ENCODE measurements around the gene PDXK.

PDXK gene

DNA sequence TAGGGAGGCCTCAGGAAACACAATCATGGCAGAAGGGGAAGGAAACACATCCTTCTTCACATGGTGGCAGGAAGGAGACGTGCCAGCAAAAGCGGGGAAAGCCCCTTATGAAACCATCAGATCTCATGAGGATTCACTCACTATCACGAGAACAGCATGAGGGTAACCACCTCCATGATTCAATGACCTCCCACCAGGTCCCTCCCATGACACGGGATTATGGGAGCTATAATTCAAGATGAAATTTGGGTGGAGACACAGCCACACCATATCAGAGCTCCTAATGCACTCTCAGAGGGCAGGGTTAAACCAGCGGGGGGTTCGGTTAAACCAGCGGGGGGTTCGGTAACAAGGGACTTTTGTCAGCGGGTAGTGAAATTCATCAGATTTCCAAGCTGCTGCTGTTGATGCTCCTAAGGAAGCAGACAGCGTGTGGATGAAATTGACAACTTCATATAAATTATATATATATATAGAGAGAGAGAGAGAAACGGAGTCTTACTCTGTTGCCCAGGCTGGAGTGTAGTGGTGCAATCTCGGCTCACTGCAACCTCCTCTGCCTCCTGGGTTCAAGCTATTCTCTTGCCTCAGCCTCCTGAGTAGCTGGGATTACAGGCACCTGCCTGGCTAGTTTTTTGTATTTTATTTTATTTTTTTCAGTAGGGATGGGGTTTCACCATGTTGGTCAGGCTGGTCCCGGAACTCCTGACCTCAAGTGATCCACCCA lies 52.9 kb downstream of the PDXK start:
- H3K4me1 ChIP-seq (ENCODE audit: control insufficient read depth, low read depth, low read length): peaks cover 5% of the 10 kb centered on the region
- DNase-seq: no peak
- H2BK5ac ChIP-seq (ENCODE audit: low read length): no peak overlapping the region
- H3K23ac ChIP-seq (ENCODE audit: low read length): no peak overlapping the region
- no peak overlapping the region for H2BK15ac ChIP-seq (replicated peaks; ENCODE audit: low read depth)
- H3K27me3 ChIP-seq (ENCODE audit: insufficient read depth, low read length, poor library complexity): no peaks in the 10 kb centered on the region
- peaks cover 8% of the 10 kb centered on the region for H3K79me1 ChIP-seq (ENCODE audit: low read length)
- H4K8ac ChIP-seq (ENCODE audit: low read depth, low read length): no peak overlapping the region
- peaks cover 10% of the 10 kb centered on the region for H3K79me2 ChIP-seq (ENCODE audit: control insufficient read depth, insufficient read depth, low read length)
- no peak overlapping the region for H3K56ac ChIP-seq (ENCODE audit: low read length)
- H3K36me3 ChIP-seq (ENCODE audit: control insufficient read depth, insufficient read depth, low read length): peaks cover 4% of the 10 kb centered on the region
- no peak overlapping the region for H2BK120ac ChIP-seq (ENCODE audit: low read depth, low read length)
- no peak overlapping the region for H3K4me3 ChIP-seq (ENCODE audit: low read length)
- H3K18ac ChIP-seq (ENCODE audit: low read length): no peak overlapping the region
- no peak overlapping the region for H3K4ac ChIP-seq (ENCODE audit: low read depth, low read length)
- H3K4me2 ChIP-seq (ENCODE audit: low read length): no peak overlapping the region
- no peak overlapping the region for H4K5ac ChIP-seq (ENCODE audit: low read length)
- no CpG with 5 or more reads among the region's 13 CpGs for WGBS (ENCODE audit: extremely low coverage, insufficient coverage, low lambda C conversion rate)
- no peak overlapping the region for H2AK5ac ChIP-seq (ENCODE audit: low read length)
- H3K9ac ChIP-seq (ENCODE audit: low read length): no peak overlapping the region
- H3K27ac ChIP-seq (ENCODE audit: low read depth, low read length): no peak overlapping the region

DNA sequence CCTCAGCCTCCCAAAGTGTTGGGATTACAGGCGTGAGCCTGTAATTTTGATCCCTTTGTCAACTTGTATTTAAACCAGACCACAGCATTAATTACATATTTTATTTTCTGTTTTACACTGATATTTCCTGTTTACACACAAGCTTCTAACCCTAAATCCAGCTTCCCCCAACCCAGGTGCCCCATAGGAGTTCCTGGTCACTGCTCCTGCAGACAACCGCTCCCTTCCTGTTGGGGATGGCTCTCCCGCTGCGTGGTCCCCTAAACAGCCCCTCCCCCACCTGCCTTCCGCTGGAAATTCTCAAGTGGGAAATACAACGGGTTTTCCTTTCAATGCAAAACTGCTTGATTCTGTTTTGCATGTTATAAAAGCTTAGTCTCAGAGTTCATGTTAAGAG lies 53.5 kb downstream of the PDXK start:
- no peak overlapping the region for H3K27ac ChIP-seq (ENCODE audit: low read depth, low read length)
- peaks cover 5% of the 10 kb centered on the region for H3K4me1 ChIP-seq (ENCODE audit: control insufficient read depth, low read depth, low read length)
- H3K79me1 ChIP-seq (ENCODE audit: low read length): peaks cover 8% of the 10 kb centered on the region
- H3K9ac ChIP-seq (ENCODE audit: low read length): no peak overlapping the region
- H2BK5ac ChIP-seq (ENCODE audit: low read length): no peak overlapping the region
- H3K23ac ChIP-seq (ENCODE audit: low read length): no peak overlapping the region
- no peak overlapping the region for H2AK5ac ChIP-seq (ENCODE audit: low read length)
- no peaks in the 10 kb centered on the region for H3K27me3 ChIP-seq (ENCODE audit: insufficient read depth, low read length, poor library complexity)
- no peak overlapping the region for H4K8ac ChIP-seq (ENCODE audit: low read depth, low read length)
- H3K4me2 ChIP-seq (ENCODE audit: low read length): no peak overlapping the region
- peaks cover 10% of the 10 kb centered on the region for H3K79me2 ChIP-seq (ENCODE audit: control insufficient read depth, insufficient read depth, low read length)
- no peak overlapping the region for H3K4ac ChIP-seq (ENCODE audit: low read depth, low read length)
- no CpG with 5 or more reads among the region's 6 CpGs for WGBS (ENCODE audit: extremely low coverage, insufficient coverage, low lambda C conversion rate)
- H2BK15ac ChIP-seq (replicated peaks; ENCODE audit: low read depth): no peak overlapping the region
- peaks cover 4% of the 10 kb centered on the region for H3K36me3 ChIP-seq (ENCODE audit: control insufficient read depth, insufficient read depth, low read length)
- H4K5ac ChIP-seq (ENCODE audit: low read length): no peak overlapping the region
- H2BK120ac ChIP-seq (ENCODE audit: low read depth, low read length): no peak overlapping the region
- H3K18ac ChIP-seq (ENCODE audit: low read length): no peak overlapping the region
- no peak for DNase-seq
- no peak overlapping the region for H3K56ac ChIP-seq (ENCODE audit: low read length)
- H3K4me3 ChIP-seq (ENCODE audit: low read length): no peak overlapping the region

DNA sequence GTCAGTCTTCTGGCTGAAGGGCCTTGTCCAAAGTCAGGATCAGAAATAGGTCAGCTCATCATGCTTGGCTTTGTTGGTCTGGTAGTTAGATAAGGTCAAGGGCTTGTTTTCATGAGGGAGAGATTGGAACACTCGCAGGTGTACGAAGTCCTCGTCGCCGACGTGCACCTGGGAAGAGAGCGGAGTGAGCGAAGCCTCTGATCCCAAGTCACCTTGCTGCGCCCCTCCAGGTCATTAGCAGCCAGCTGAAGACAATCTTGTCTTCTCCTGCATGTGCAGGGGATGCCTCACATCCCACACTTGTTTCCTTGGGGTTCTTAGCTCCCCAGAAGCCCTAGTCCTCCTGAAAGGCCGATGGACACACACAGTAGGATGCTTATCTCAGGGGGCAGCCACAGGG lies 55.2 kb downstream of the PDXK start:
- DNase-seq: no peak
- Histone ChIP-seq H2BK120ac (ENCODE audit: low read depth, low read length) (no peak overlapping the region), H3K4me1 (ENCODE audit: control insufficient read depth, low read depth, low read length) (peaks cover 3% of the 10 kb centered on the region), H2BK5ac (ENCODE audit: low read length) (no peak overlapping the region), H3K79me2 (ENCODE audit: control insufficient read depth, insufficient read depth, low read length) (peaks cover 10% of the 10 kb centered on the region), H3K4me3 (ENCODE audit: low read length) (no peak overlapping the region), H4K5ac (ENCODE audit: low read length) (no peak overlapping the region), H4K8ac (ENCODE audit: low read depth, low read length) (no peak overlapping the region), H3K23ac (ENCODE audit: low read length) (no peak overlapping the region), H3K4me2 (ENCODE audit: low read length) (no peak overlapping the region), H3K9ac (ENCODE audit: low read length) (no peak overlapping the region), H2BK15ac (replicated peaks; ENCODE audit: low read depth) (no peak overlapping the region), H3K18ac (ENCODE audit: low read length) (no peak overlapping the region), H3K27me3 (ENCODE audit: insufficient read depth, low read length, poor library complexity) (no peaks in the 10 kb centered on the region), H3K4ac (ENCODE audit: low read depth, low read length) (no peak overlapping the region), H3K36me3 (ENCODE audit: control insufficient read depth, insufficient read depth, low read length) (peaks cover 4% of the 10 kb centered on the region), H3K27ac (ENCODE audit: low read depth, low read length) (no peak overlapping the region), H3K79me1 (ENCODE audit: low read length) (peaks cover 8% of the 10 kb centered on the region), H3K56ac (ENCODE audit: low read length) (no peak overlapping the region), H2AK5ac (ENCODE audit: low read length) (no peak overlapping the region)
- WGBS (ENCODE audit: extremely low coverage, insufficient coverage, low lambda C conversion rate): no CpG with 5 or more reads among the region's 10 CpGs

DNA sequence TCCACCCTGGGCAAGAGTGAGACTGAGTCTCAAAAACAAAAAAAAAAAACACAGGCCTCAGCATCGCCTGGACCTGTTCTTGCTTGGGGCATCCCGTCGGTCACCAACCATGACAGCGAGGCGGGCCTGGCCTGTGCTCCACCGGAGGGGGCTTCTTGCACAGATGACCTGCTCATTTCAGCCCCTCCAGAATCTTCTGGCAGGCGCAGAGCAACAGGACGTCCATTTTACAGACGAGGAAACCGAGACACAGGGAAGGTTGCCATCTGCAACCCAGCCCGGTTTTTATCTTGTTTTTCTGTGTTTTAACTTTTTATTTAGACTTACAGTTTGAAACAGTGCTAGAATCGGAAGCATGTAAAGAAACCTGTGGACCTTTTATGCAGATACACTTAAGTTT lies 56.3 kb downstream of the PDXK start:
- DNase-seq: no peak
- no peak overlapping the region for H3K27ac ChIP-seq (ENCODE audit: low read depth, low read length)
- no peak overlapping the region for H2BK5ac ChIP-seq (ENCODE audit: low read length)

DNA sequence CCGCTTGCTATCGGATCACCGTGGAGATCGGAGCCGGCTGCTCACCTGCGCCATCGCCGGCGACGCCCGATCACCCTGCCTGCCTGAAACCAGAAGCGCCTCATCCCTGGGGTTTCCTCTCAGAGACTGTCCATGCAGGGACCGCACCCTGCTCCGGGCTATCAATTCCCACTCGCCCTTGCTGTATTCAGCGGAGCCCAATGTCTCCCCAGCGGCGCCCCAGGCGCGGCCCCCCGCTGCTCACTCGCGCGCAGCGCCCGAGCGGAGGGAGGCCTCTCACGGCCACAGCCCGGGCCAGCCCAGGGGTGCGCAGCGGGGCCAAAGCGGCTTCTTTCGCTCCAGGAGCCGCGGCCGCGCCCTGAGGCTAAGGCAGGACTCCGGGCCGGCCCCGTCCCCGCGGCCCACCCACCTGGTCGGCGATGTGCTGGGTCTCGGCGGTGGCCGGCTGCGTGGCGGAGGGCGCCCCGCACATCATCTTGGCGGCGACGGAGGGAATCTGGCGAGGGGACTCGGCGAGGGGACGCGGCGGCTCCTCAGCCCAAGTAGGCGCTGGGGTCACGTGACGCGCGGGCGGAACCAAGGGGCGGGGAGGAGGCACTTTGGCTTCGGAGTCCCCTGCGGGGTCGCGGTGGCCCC lies 57.0 kb downstream of the PDXK start, which contains the start of gene CSTB:
TSS of gene CSTB (minus strand) at position 514 of the 636 bp plus-strand sequence. CDS start at position 475, 39 bp downstream.
- peak within 1 kb of the TSS; percentile 86 for H3K18ac ChIP-seq (ENCODE audit: low read length)
- H4K5ac ChIP-seq (ENCODE audit: low read length): no peak within 1 kb of the TSS
- no peak within 1 kb of the TSS for H3K23ac ChIP-seq (ENCODE audit: low read length)
- H2BK15ac ChIP-seq (replicated peaks; ENCODE audit: low read depth): no peak within 1 kb of the TSS
- H3K79me2 ChIP-seq (ENCODE audit: control insufficient read depth, insufficient read depth, low read length): peaks cover 10% of the 10 kb centered on the region
- H2BK5ac ChIP-seq (ENCODE audit: low read length): no peak within 1 kb of the TSS
- peak within 1 kb of the TSS; percentile 31 for H3K27ac ChIP-seq (ENCODE audit: low read depth, low read length)
- H3K4ac ChIP-seq (ENCODE audit: low read depth, low read length): peak within 1 kb of the TSS; percentile 75
- H3K9ac ChIP-seq (ENCODE audit: low read length): peak within 1 kb of the TSS; percentile 85
- peaks cover 3% of the 10 kb centered on the region for H3K4me1 ChIP-seq (ENCODE audit: control insufficient read depth, low read depth, low read length)
- H3K4me2 ChIP-seq (ENCODE audit: low read length): peak within 1 kb of the TSS; percentile 81
- peaks cover 8% of the 10 kb centered on the region for H3K79me1 ChIP-seq (ENCODE audit: low read length)
- peak; percentile 82 for DNase-seq
- WGBS (ENCODE audit: extremely low coverage, insufficient coverage, low lambda C conversion rate): no CpG with 5 or more reads among the region's 71 CpGs
- H3K56ac ChIP-seq (ENCODE audit: low read length): peak within 1 kb of the TSS; percentile 84
- H3K36me3 ChIP-seq (ENCODE audit: control insufficient read depth, insufficient read depth, low read length): peaks cover 4% of the 10 kb centered on the region
- no peaks in the 10 kb centered on the region for H3K27me3 ChIP-seq (ENCODE audit: insufficient read depth, low read length, poor library complexity)
- H2BK120ac ChIP-seq (ENCODE audit: low read depth, low read length): peak within 1 kb of the TSS; percentile 40
- H4K8ac ChIP-seq (ENCODE audit: low read depth, low read length): peak within 1 kb of the TSS; percentile 67
- no peak within 1 kb of the TSS for H2AK5ac ChIP-seq (ENCODE audit: low read length)
- peak within 1 kb of the TSS; percentile 83 for H3K4me3 ChIP-seq (ENCODE audit: low read length)

More for the DNA sequence above, 56.3 kb downstream of the PDXK start:
- Histone ChIP-seq H4K8ac (ENCODE audit: low read depth, low read length) (no peak overlapping the region), H3K27me3 (ENCODE audit: insufficient read depth, low read length, poor library complexity) (no peaks in the 10 kb centered on the region), H3K23ac (ENCODE audit: low read length) (no peak overlapping the region), H3K79me1 (ENCODE audit: low read length) (peaks cover 8% of the 10 kb centered on the region), H3K79me2 (ENCODE audit: control insufficient read depth, insufficient read depth, low read length) (peaks cover 10% of the 10 kb centered on the region), H3K4me3 (ENCODE audit: low read length) (peak overlapping the region; percentile 83), H2BK120ac (ENCODE audit: low read depth, low read length) (no peak overlapping the region), H3K18ac (ENCODE audit: low read length) (no peak overlapping the region), H3K56ac (ENCODE audit: low read length) (peak overlapping the region; percentile 84), H3K4me2 (ENCODE audit: low read length) (peak overlapping the region; percentile 81), H2BK15ac (replicated peaks; ENCODE audit: low read depth) (no peak overlapping the region), H3K9ac (ENCODE audit: low read length) (peak overlapping the region; percentile 85), H4K5ac (ENCODE audit: low read length) (no peak overlapping the region), H3K4ac (ENCODE audit: low read depth, low read length) (no peak overlapping the region), H3K36me3 (ENCODE audit: control insufficient read depth, insufficient read depth, low read length) (peaks cover 4% of the 10 kb centered on the region), H2AK5ac (ENCODE audit: low read length) (no peak overlapping the region), H3K4me1 (ENCODE audit: control insufficient read depth, low read depth, low read length) (peaks cover 3% of the 10 kb centered on the region)
- WGBS (ENCODE audit: extremely low coverage, insufficient coverage, low lambda C conversion rate): no CpG with 5 or more reads among the region's 12 CpGs
